ENCODE data around the gene TMEM244. TPM values are rescaled to one million over a fixed set of nuclear protein-coding genes. Genes with fewer than 3 reads are reported as not detected.
A peak's percentile ranks its signal among the peaks of the same experiment; 100 is the strongest.

TMEM244 gene
- total and polyA plus RNA-seq, 2 of the 4 experiments (the other 2 are of a cell fraction) = 0.21 to 0.36 TPM

- H2AFZ ChIP-seq (replicated peaks; ENCODE audit: low read length, poor library complexity) = no peak overlapping the region
- dilution Hi-C loops (cut with HindIII; ENCODE audit: low sequenced_read_pairs, unreplicated experiment) (no loop called here), in situ Hi-C loops (cut with MboI; ENCODE audit: low sequenced_read_pairs) (no loop called here), intact Hi-C loops (cut with micrococcal nuclease) (no loop called here)
- CTCF ChIA-PET = interaction anchor here (0.5 to 1.0 kb wide), 3 partner anchors 19 to 50 kb away, joined by 3 to 5 read pairs (median 4); no protein-coding TSS in a partner anchor
- H2BK15ac ChIP-seq (ENCODE audit: low read depth, low read length) = no peak overlapping the region
- no peak overlapping the region for H4K91ac ChIP-seq (ENCODE audit: insufficient read depth, low read depth, low read length)
- peak overlapping the region in 1 of 2 experiments; percentile 27; a peak in 2 of 4 replicates for H4K8ac ChIP-seq (ENCODE audit: low read depth in 2 of 2, low read length in 2 of 2)
- 0 out of 2 replicates have a peak overlapping the region, but pooled peaks have one; percentile 39 for H3K56ac ChIP-seq (ENCODE audit: extremely low read depth, insufficient read depth, low read length)
- no peaks in the 10 kb centered on the region for H3K9me1 ChIP-seq (ENCODE audit: insufficient read depth, low read length)
- no peaks in the 10 kb centered on the region for H3K79me1 ChIP-seq (ENCODE audit: low read depth in 1 of 2, low read length in 2 of 2)
- H3K4me1 ChIP-seq (ENCODE audit: control insufficient read depth, insufficient read depth, low read length) = peaks cover 2% of the 10 kb centered on the region; the same call in 1 of the 2 replicates
- H2AK9ac ChIP-seq (replicated peaks; ENCODE audit: low read depth, low read length, poor library complexity) = no peak overlapping the region
- H3K4ac ChIP-seq (ENCODE audit: low read depth, low read length) = 0 out of 2 replicates have a peak overlapping the region, but pooled peaks have one; percentile 58
- WGBS, 2 experiments (ENCODE audit: extremely low coverage in 2 of 2, insufficient read length in 1 of 2) = no CpG with 5 or more reads among the region's 6 CpGs
- H2BK120ac ChIP-seq (ENCODE audit: low read depth, low read length) = no peak overlapping the region
- H3K4me2 ChIP-seq (ENCODE audit: low read depth, low read length) = peak overlapping the region; percentile 81
- peak; percentile 44 for DNase-seq
- ATAC-seq (ENCODE audit: low read depth) = peak; percentile 65
- H3K9ac ChIP-seq (ENCODE audit: low read depth, low read length) = no peak overlapping the region
- no peak overlapping the region; the same call in 1 of the 2 replicates for H3K14ac ChIP-seq (replicated peaks; ENCODE audit: low read depth, low read length)
- peak overlapping the region; percentile 90 for H3K18ac ChIP-seq (ENCODE audit: low read depth, low read length)
- H2AK5ac ChIP-seq (ENCODE audit: low read depth, low read length) = no peak overlapping the region
- H4K5ac ChIP-seq (ENCODE audit: low read depth, low read length) = no peak overlapping the region; the same call in 1 of the 2 replicates
- BruUV-seq (replicated peaks) = no TSS peak
- peak overlapping the region; percentile 65; the same call in 1 of the 2 replicates for H2BK20ac ChIP-seq (ENCODE audit: low read depth, low read length)
- no peaks in the 10 kb centered on the region for H3K9me3 ChIP-seq (ENCODE audit: control insufficient read depth, insufficient read depth, low read length)
- H3K23ac ChIP-seq (ENCODE audit: low read depth, low read length) = no peak overlapping the region
- H3K4me3 ChIP-seq (ENCODE audit: insufficient read depth, low read depth, low read length) = no peak overlapping the region
- no peaks in the 10 kb centered on the region for H3K27me3 ChIP-seq (ENCODE audit: control insufficient read depth, insufficient read depth, low read length)
- peak overlapping the region; percentile 30 for H2BK5ac ChIP-seq (ENCODE audit: low read depth, low read length, poor library complexity, severe bottlenecking)
- H3K27ac ChIP-seq (ENCODE audit: insufficient read depth, low read length) = peak overlapping the region; percentile 23; the same call in 1 of the 2 replicates
- POLR2A ChIA-PET (ENCODE audit: unreplicated experiment) = no interaction called here
- H4K20me1 ChIP-seq (ENCODE audit: insufficient read depth, low read length) = no peaks in the 10 kb centered on the region
- H3K36me3 ChIP-seq (ENCODE audit: control insufficient read depth, insufficient read depth, low read length) = no peaks in the 10 kb centered on the region
- no peak for TF ChIP-seq CTCF (conservative IDR thresholded peaks at IDR 0.05; ENCODE audit: low read depth, low read length)
- no peak for TF ChIP-seq SMC3 (IDR thresholded peaks at IDR 0.05; ENCODE audit: low read depth, low read length)
- no peak for TF ChIP-seq USF2 (IDR thresholded peaks at IDR 0.05; ENCODE audit: low read depth, low read length)
- TF ChIP-seq RAD21 (IDR thresholded peaks at IDR 0.05; ENCODE audit: low read length) = no peak
- TF ChIP-seq POLR2A (IDR thresholded peaks at IDR 0.05; ENCODE audit: low read depth, low read length) = no peak
- no peak for TF ChIP-seq MXI1 (IDR thresholded peaks at IDR 0.05; ENCODE audit: borderline replicate concordance, low read depth, low read length)
- no peak for TF ChIP-seq BHLHE40 (IDR thresholded peaks at IDR 0.05; ENCODE audit: low read depth, low read length)
- no peak for TF ChIP-seq FOS (IDR thresholded peaks at IDR 0.05; ENCODE audit: low read depth, low read length)
- no peak for TF ChIP-seq ELK1 (IDR thresholded peaks at IDR 0.05; ENCODE audit: borderline replicate concordance, low read depth, low read length)
- no peak for TF ChIP-seq MAFK (IDR thresholded peaks at IDR 0.05; ENCODE audit: low read depth, low read length)
- no peak for TF ChIP-seq MAZ (IDR thresholded peaks at IDR 0.05; ENCODE audit: borderline replicate concordance, low read depth, low read length)
- TF ChIP-seq RCOR1 (IDR thresholded peaks at IDR 0.05; ENCODE audit: insufficient replicate concordance, low read length) = no peak
- no peak for TF ChIP-seq CEBPB (IDR thresholded peaks at IDR 0.05; ENCODE audit: low read depth, low read length)
Measured at GRCh38 chr6:129875610-129876520, 14.8 kb upstream of the TMEM244 start.

Data from IMR-90 (cell line).